ENCODE results near the gene EYA2. TPM values are rescaled to one million over a fixed set of nuclear protein-coding genes. Genes with fewer than 3 reads are reported as not detected.
"Not testable (repeated sequence)": the region's sequence is repeated elsewhere in the genome, so short reads cannot be mapped to it uniquely, and the experiment has no call there.

Gene EYA2
- total RNA-seq, 1 experiment from 2014 or later, result 0.33 TPM

DNA sequence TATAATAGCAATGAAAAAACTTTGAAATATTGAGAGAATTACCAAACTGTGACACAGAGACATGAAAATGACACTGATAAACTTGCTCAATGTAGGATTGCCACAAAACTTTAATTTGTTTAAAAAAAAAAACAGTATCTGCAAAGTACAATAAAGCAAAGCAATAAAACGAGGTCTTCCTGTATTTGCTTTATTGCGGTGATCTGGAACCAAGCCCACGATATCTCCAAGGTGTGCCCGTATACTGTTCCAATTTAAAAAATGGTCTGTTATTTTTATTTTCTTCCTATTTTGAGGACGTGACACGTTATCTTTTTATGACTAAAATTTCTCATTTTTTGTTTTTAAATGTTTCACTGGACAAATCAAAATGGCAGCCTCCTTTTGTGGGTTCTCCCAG, 25.5 kb downstream of the EYA2 start:
- H3F3A ChIP-seq (ENCODE audit: low read length, unreplicated experiment), result no peaks in the 10 kb centered on the region
- no peak overlapping the region for H3K4me3 ChIP-seq (ENCODE audit: low read length)
- no peak overlapping the region for H3K27ac ChIP-seq (ENCODE audit: low read length)
- no peaks in the 10 kb centered on the region for H3K36me3 ChIP-seq (ENCODE audit: low read depth, low read length)
- no peaks in the 10 kb centered on the region for H3K79me2 ChIP-seq (ENCODE audit: low read length)
- ChIA-PET POLR2A (ENCODE audit: unreplicated experiment) (no interaction called here), CTCF (no interaction called here)
- no peak overlapping the region for H3K4me2 ChIP-seq (ENCODE audit: low read length)
- intact Hi-C loops (cut with micrococcal nuclease), result no loop called here
- no peak overlapping the region for H2AFZ ChIP-seq (ENCODE audit: low read length)
- BruUV-seq (replicated peaks), result no TSS peak
- H3K27me3 ChIP-seq (ENCODE audit: low read length), result peaks cover 14% of the 10 kb centered on the region; the same call in 1 of the 2 replicates
- H3K4me1 ChIP-seq (ENCODE audit: insufficient read depth, low read length), result no peaks in the 10 kb centered on the region
- DNase-seq, result no peak
- no peak overlapping the region for H3K9ac ChIP-seq (ENCODE audit: low read length)
- H4K20me1 ChIP-seq (ENCODE audit: low read length), result no peaks in the 10 kb centered on the region
- no peaks in the 10 kb centered on the region for H3K9me3 ChIP-seq (ENCODE audit: low read length)
- ATAC-seq, result no peak
- no peaks in the 10 kb centered on the region for H3K9me2 ChIP-seq (replicated peaks; ENCODE audit: low read length)
- no peak for TF ChIP-seq EZH2 (IDR thresholded peaks at IDR 0.05; ENCODE audit: low read length, unreplicated experiment)
- no peak for TF ChIP-seq EZH2phosphoT487 (IDR thresholded peaks at IDR 0.05; ENCODE audit: borderline replicate concordance, low read length)
- TF ChIP-seq, protein P1, sequence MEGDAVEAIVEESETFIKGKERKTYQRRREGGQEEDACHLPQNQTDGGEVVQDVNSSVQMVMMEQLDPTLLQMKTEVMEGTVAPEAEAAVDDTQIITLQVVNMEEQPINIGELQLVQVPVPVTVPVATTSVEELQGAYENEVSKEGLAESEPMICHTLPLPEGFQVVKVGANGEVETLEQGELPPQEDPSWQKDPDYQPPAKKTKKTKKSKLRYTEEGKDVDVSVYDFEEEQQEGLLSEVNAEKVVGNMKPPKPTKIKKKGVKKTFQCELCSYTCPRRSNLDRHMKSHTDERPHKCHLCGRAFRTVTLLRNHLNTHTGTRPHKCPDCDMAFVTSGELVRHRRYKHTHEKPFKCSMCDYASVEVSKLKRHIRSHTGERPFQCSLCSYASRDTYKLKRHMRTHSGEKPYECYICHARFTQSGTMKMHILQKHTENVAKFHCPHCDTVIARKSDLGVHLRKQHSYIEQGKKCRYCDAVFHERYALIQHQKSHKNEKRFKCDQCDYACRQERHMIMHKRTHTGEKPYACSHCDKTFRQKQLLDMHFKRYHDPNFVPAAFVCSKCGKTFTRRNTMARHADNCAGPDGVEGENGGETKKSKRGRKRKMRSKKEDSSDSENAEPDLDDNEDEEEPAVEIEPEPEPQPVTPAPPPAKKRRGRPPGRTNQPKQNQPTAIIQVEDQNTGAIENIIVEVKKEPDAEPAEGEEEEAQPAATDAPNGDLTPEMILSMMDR (conservative IDR thresholded peaks at IDR 0.05; ENCODE audit: low read depth, low read length), result no peak

DNA sequence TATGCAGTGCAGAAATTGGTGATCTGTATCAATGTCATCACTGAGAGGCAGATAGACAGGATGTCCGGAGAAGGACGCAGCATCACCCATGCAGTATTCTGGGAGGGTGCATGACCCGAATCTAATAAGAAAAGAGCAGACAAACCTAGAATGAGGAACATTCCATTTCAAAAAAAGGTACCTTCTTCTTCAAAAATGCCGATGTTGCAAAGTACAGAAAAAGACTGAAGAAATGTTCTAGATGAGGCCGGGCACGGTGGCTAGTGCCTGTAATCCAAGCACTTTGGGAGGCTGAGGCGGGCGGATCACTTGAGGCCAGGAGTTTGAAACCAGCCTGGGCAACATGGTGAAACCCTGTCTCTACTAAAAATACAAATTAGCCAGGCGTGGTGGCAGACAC, 28.2 kb downstream of the EYA2 start:
- H3K4me3 ChIP-seq (ENCODE audit: low read length); H3K79me2 ChIP-seq (ENCODE audit: low read length); H2AFZ ChIP-seq (ENCODE audit: low read length); H3F3A ChIP-seq (ENCODE audit: low read length, unreplicated experiment); H3K9me3 ChIP-seq (ENCODE audit: low read length); BruUV-seq (replicated peaks); intact Hi-C loops (cut with micrococcal nuclease); ATAC-seq; H3K9me2 ChIP-seq (replicated peaks; ENCODE audit: low read length); DNase-seq; POLR2A ChIA-PET (ENCODE audit: unreplicated experiment); H3K36me3 ChIP-seq (ENCODE audit: low read depth, low read length); H3K4me2 ChIP-seq (ENCODE audit: low read length); H3K4me1 ChIP-seq (ENCODE audit: insufficient read depth, low read length); H3K9ac ChIP-seq (ENCODE audit: low read length); H3K27ac ChIP-seq (ENCODE audit: low read length); H4K20me1 ChIP-seq (ENCODE audit: low read length); CTCF ChIA-PET: not testable (repeated sequence)
- peaks cover 18% of the 10 kb centered on the region; the same call in 1 of the 2 replicates for H3K27me3 ChIP-seq (ENCODE audit: low read length)

DNA sequence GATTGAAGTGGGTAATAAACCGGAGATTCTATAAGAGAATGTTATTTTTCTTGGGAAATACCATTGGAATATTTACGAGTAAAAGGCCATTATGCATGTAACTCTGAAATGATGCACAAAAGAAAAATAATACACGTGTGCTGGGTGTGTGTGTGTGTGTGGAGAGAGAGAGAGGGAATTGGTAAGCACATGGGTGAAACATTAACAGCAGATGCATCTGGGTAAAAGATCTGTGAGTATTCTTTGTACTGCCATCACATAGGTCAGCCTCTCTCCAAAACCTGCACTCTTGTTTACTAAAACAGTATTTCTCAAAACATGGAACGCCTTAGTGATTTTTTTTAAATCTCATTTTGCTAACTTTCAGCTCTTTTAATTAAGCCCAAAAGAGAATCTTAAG, 28.9 kb downstream of the EYA2 start:
- Histone ChIP-seq H3K36me3 (ENCODE audit: low read depth, low read length) (no peaks in the 10 kb centered on the region), H3K27ac (ENCODE audit: low read length) (no peak overlapping the region), H3K4me1 (ENCODE audit: insufficient read depth, low read length) (no peaks in the 10 kb centered on the region), H3K4me2 (ENCODE audit: low read length) (no peak overlapping the region), H3K4me3 (ENCODE audit: low read length) (no peak overlapping the region), H4K20me1 (ENCODE audit: low read length) (no peaks in the 10 kb centered on the region), H3K9me2 (replicated peaks; ENCODE audit: low read length) (no peaks in the 10 kb centered on the region), H3K79me2 (ENCODE audit: low read length) (no peaks in the 10 kb centered on the region), H3F3A (ENCODE audit: low read length, unreplicated experiment) (no peaks in the 10 kb centered on the region), H3K27me3 (ENCODE audit: low read length) (peaks cover 18% of the 10 kb centered on the region; the same call in 1 of the 2 replicates), H3K9ac (ENCODE audit: low read length) (no peak overlapping the region), H3K9me3 (ENCODE audit: low read length) (no peaks in the 10 kb centered on the region), H2AFZ (ENCODE audit: low read length) (no peak overlapping the region)
- DNase-seq, result no peak
- POLR2A ChIA-PET (ENCODE audit: unreplicated experiment), result no interaction called here
- intact Hi-C loops (cut with micrococcal nuclease), result no loop called here
- TF ChIP-seq EZH2 (IDR thresholded peaks at IDR 0.05; ENCODE audit: low read length, unreplicated experiment) (no peak), EZH2phosphoT487 (IDR thresholded peaks at IDR 0.05; ENCODE audit: borderline replicate concordance, low read length) (no peak)
- TF ChIP-seq, protein P1 (conservative IDR thresholded peaks at IDR 0.05; ENCODE audit: low read depth, low read length), result no peak
- CTCF ChIA-PET, result no interaction called here
- no peak for ATAC-seq
- BruUV-seq (replicated peaks), result no TSS peak
